ENCODE results near the gene MRNIP.

MRNIP gene

DNA sequence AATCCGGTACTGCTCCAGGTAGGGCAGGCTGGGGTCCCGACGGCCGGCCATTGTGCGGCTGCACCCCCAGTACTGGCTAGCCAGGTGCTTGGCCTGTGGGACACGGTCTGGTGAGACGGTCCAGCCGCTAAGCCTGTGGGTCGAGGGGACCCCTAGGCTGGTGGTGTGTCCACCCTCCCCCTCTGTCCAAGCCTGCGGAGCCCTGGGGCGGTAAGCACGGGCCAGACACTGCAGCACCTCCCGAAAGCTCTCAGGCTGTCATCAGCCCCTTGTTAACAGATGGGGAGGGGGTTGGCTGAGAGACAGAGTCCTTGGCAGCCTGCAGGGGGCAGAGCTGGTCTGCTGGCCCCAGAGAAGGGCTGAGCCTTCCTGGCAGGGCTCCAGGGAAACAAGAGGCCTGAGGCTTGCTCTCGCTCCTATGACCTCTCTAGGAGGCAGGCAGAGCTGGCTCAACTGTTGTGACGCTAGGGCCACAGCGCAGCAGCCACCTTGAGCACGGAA lies 11.8 kb upstream of the MRNIP start:
- Histone ChIP-seq H3K9me2 (replicated peaks; ENCODE audit: insufficient read depth, low read length) (no peaks in the 10 kb centered on the region), H3K27ac (ENCODE audit: low read depth, low read length) (no peak overlapping the region), H3K36me3 (ENCODE audit: low read length) (no peaks in the 10 kb centered on the region), H3K4me2 (ENCODE audit: low read depth, low read length, poor library complexity, severe bottlenecking) (no peak overlapping the region), H3K4me3 (ENCODE audit: insufficient read depth, low read length, poor library complexity, severe bottlenecking) (no peak overlapping the region), H2AFZ (ENCODE audit: low read depth, low read length, severe bottlenecking) (no peak overlapping the region), H3K27me3 (ENCODE audit: low read length) (no peaks in the 10 kb centered on the region), H3K9ac (ENCODE audit: low read length) (no peak overlapping the region), H3K79me2 (ENCODE audit: insufficient read depth, low read length) (no peaks in the 10 kb centered on the region), H3K9me3 (ENCODE audit: insufficient read depth, low read length) (no peaks in the 10 kb centered on the region), H4K20me1 (ENCODE audit: low read depth, low read length) (no peaks in the 10 kb centered on the region), H3F3A (ENCODE audit: insufficient read depth) (no peaks in the 10 kb centered on the region)
- TF ChIP-seq, protein P1, sequence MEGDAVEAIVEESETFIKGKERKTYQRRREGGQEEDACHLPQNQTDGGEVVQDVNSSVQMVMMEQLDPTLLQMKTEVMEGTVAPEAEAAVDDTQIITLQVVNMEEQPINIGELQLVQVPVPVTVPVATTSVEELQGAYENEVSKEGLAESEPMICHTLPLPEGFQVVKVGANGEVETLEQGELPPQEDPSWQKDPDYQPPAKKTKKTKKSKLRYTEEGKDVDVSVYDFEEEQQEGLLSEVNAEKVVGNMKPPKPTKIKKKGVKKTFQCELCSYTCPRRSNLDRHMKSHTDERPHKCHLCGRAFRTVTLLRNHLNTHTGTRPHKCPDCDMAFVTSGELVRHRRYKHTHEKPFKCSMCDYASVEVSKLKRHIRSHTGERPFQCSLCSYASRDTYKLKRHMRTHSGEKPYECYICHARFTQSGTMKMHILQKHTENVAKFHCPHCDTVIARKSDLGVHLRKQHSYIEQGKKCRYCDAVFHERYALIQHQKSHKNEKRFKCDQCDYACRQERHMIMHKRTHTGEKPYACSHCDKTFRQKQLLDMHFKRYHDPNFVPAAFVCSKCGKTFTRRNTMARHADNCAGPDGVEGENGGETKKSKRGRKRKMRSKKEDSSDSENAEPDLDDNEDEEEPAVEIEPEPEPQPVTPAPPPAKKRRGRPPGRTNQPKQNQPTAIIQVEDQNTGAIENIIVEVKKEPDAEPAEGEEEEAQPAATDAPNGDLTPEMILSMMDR (IDR thresholded peaks at IDR 0.05; ENCODE audit: insufficient read depth, low read length, poor library complexity, severe bottlenecking): no peak
- TF ChIP-seq EZH2phosphoT487 (conservative IDR thresholded peaks at IDR 0.05; ENCODE audit: low read length): no peak

DNA sequence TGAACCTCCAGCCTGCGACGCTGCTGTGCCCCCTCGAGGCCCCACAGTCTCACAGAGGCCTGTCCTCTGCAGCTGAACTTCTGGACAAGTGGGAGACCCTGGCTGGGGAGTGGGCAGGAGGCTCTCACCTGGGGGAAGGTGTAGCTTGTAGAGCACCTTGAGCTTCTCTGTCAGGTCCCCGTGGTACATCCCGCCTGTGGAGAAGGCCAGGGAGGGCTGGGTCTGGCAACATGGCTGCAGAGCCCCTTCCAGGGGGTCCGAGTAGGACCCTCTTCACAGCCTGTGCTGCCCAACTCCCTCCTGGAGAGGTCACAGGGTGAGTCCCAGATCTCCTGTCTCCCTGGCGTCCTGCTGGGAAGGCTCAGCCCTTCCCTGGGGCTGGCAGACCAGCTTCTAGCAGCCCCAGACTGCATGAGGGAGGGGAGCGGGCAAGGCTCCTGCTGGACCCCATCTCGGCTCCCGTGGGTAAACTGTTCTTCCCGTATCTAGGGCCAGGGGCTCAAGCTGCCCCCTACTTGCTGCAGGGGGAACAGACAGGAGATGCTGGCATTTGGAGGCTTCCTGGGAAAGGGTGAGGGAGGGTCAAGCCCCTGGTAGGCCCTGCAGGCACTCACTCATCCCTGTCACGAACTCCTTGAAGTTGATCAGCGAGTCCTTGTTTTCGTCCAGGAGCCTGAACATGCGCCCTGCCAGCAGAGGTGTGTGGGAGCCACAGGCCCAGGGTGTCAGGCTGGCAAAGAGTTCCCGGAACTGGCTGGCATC lies 11.2 kb upstream of the MRNIP start:
- no peaks in the 10 kb centered on the region for H4K20me1 ChIP-seq (ENCODE audit: low read depth, low read length)
- no peak overlapping the region for H2AFZ ChIP-seq (ENCODE audit: low read depth, low read length, severe bottlenecking)
- H3K27me3 ChIP-seq (ENCODE audit: low read length): no peaks in the 10 kb centered on the region
- no peaks in the 10 kb centered on the region for H3K79me2 ChIP-seq (ENCODE audit: insufficient read depth, low read length)
- TF ChIP-seq, protein P1 (IDR thresholded peaks at IDR 0.05; ENCODE audit: insufficient read depth, low read length, poor library complexity, severe bottlenecking): no peak
- no peaks in the 10 kb centered on the region for H3K9me2 ChIP-seq (replicated peaks; ENCODE audit: insufficient read depth, low read length)
- H3F3A ChIP-seq (ENCODE audit: insufficient read depth): no peaks in the 10 kb centered on the region
- H3K36me3 ChIP-seq (ENCODE audit: low read length): no peaks in the 10 kb centered on the region
- H3K4me3 ChIP-seq (ENCODE audit: insufficient read depth, low read length, poor library complexity, severe bottlenecking): no peak overlapping the region
- H3K9me3 ChIP-seq (ENCODE audit: insufficient read depth, low read length): no peaks in the 10 kb centered on the region
- no peak overlapping the region for H3K9ac ChIP-seq (ENCODE audit: low read length)
- no peak overlapping the region for H3K27ac ChIP-seq (ENCODE audit: low read depth, low read length)
- no peak overlapping the region for H3K4me2 ChIP-seq (ENCODE audit: low read depth, low read length, poor library complexity, severe bottlenecking)

DNA sequence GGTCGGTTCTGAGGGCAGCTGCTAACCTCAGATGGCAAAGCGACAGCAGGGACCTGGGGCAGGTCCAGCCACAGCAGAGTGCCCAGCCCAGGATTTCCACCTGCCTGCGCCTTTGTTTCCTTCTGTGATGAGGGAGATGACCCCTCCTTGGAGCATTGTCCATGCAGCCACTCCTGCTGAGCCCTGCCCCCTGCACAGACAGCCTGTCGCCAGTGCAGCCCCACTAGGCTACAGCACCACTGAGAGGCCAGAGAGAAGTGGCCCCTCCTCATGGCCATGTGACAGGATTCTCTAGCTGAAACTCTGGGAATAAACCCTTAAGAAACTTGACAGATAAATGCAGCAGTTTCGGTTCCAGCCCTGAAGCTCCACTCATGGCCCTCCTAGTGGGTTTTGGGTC lies 10.5 kb upstream of the MRNIP start:
- Histone ChIP-seq H3K9me2 (replicated peaks; ENCODE audit: insufficient read depth, low read length) (no peaks in the 10 kb centered on the region), H3K9ac (ENCODE audit: low read length) (no peak overlapping the region), H3K4me3 (ENCODE audit: insufficient read depth, low read length, poor library complexity, severe bottlenecking) (no peak overlapping the region), H3K36me3 (ENCODE audit: low read length) (no peaks in the 10 kb centered on the region), H3K27ac (ENCODE audit: low read depth, low read length) (no peak overlapping the region), H3K79me2 (ENCODE audit: insufficient read depth, low read length) (no peaks in the 10 kb centered on the region), H4K20me1 (ENCODE audit: low read depth, low read length) (no peaks in the 10 kb centered on the region), H3K27me3 (ENCODE audit: low read length) (no peaks in the 10 kb centered on the region), H2AFZ (ENCODE audit: low read depth, low read length, severe bottlenecking) (no peak overlapping the region), H3K4me2 (ENCODE audit: low read depth, low read length, poor library complexity, severe bottlenecking) (no peak overlapping the region), H3F3A (ENCODE audit: insufficient read depth) (no peaks in the 10 kb centered on the region), H3K9me3 (ENCODE audit: insufficient read depth, low read length) (no peaks in the 10 kb centered on the region)
- TF ChIP-seq, protein P1 (IDR thresholded peaks at IDR 0.05; ENCODE audit: insufficient read depth, low read length, poor library complexity, severe bottlenecking): no peak
- TF ChIP-seq EZH2phosphoT487 (conservative IDR thresholded peaks at IDR 0.05; ENCODE audit: low read length): no peak

Data from SU-DHL-6 (cell line).